HepG2 (cell line): ENCODE data around the gene PSRC1. TPM values are rescaled to one million over a fixed set of nuclear protein-coding genes. Genes with fewer than 3 reads are reported as not detected.

Source experiments
- CAMTA2 ChIP-seq: sonication (generic); formaldehyde crosslinking; IDR thresholded peaks from 2 replicates; pipeline ENCODE4 v1.4.0; 2020; ENCODE audit warnings: mild to moderate bottlenecking, missing genetic modification reagents, borderline replicate concordance
- CCAR2 ChIP-seq: fragments of 200-400 bp; formaldehyde crosslinking; optimal IDR thresholded peaks from 2 replicates; pipeline ENCODE3; 2018; ENCODE audit warnings: low read depth, mild to moderate bottlenecking, low read length, moderate library complexity
- MEIS1 ChIP-seq: sonication (generic); formaldehyde crosslinking; IDR thresholded peaks from 2 replicates; pipeline ENCODE4 v1.9.0; 2021; ENCODE audit warnings: mild to moderate bottlenecking, missing genetic modification reagents, moderate library complexity, borderline replicate concordance
- MZF1 ChIP-seq: sonication (generic); formaldehyde crosslinking; IDR thresholded peaks from 2 replicates; pipeline ENCODE4 v1.8.1; 2023; ENCODE audit warnings: mild to moderate bottlenecking, missing genetic modification reagents, borderline replicate concordance
- RELA ChIP-seq: sonication (generic); formaldehyde crosslinking; IDR thresholded peaks from 2 replicates; pipeline ENCODE4 v1.4.0; 2020; ENCODE audit warnings: missing genetic modification reagents
- SAP130 ChIP-seq: IDR thresholded peaks from 2 replicates; pipeline ENCODE4 v1.6.1; 2016; ENCODE audit warnings: low read depth
- SOX13 ChIP-seq, 3 experiments: fragments of 450-650 bp in 1 of 3; sonication (generic) in 1 of 3; formaldehyde crosslinking in 1 of 3; IDR thresholded peaks in 2 of 3; conservative IDR thresholded peaks in 1 of 3; 2 replicates each; pipeline versions ENCODE4 v1.5.0 to v1.6.1; 2016 to 2020; ENCODE audit warnings: antibody characterized with exemption in 1 of 3, mild to moderate bottlenecking in 1 of 3, missing compliant biosample characterization in 1 of 3, missing genetic modification reagents in 1 of 3, moderate library complexity in 1 of 3
- TEAD2 ChIP-seq: sonication (generic); formaldehyde crosslinking; IDR thresholded peaks from 2 replicates; pipeline ENCODE4 v1.9.0; 2021; ENCODE audit warnings: missing genetic modification reagents
- U2AF1 ChIP-seq: fragments of 200-400 bp; formaldehyde crosslinking; optimal IDR thresholded peaks from 2 replicates; pipeline ENCODE3; 2017; ENCODE audit warnings: mild to moderate bottlenecking, low read depth, low read length
- XRCC5 ChIP-seq: fragments of 200-400 bp; formaldehyde crosslinking; optimal IDR thresholded peaks from 2 replicates; pipeline ENCODE3; 2017; ENCODE audit warnings: mild to moderate bottlenecking, low read length
- ZBTB20 ChIP-seq: sonication (generic); formaldehyde crosslinking; IDR thresholded peaks from 2 replicates; pipeline ENCODE4 v1.8.1; 2023; ENCODE audit warnings: missing genetic modification reagents, low read depth, mild to moderate bottlenecking, borderline replicate concordance
- ZBTB42 ChIP-seq: sonication (generic); formaldehyde crosslinking; IDR thresholded peaks from 2 replicates; pipeline ENCODE4 v1.5.0; 2020; ENCODE audit warnings: mild to moderate bottlenecking, missing genetic modification reagents
- ZFAT ChIP-seq: sonication (generic); formaldehyde crosslinking; conservative IDR thresholded peaks from 2 replicates; pipeline ENCODE4 v1.8.1; 2023; ENCODE audit warnings: missing genetic modification reagents, inconsistent platforms
- ZFYVE20 ChIP-seq: sonication (generic); formaldehyde crosslinking; IDR thresholded peaks from 2 replicates; pipeline ENCODE4 v1.8.0; 2023; ENCODE audit warnings: low read depth, mild to moderate bottlenecking, moderate library complexity, missing genetic modification reagents, borderline replicate concordance
- ZKSCAN8 ChIP-seq: IDR thresholded peaks from 2 replicates; pipeline ENCODE4 v1.6.1; 2016; ENCODE audit warnings: borderline replicate concordance, missing genetic modification reagents, missing compliant biosample characterization
- ZNF335 ChIP-seq: sonication (generic); formaldehyde crosslinking; IDR thresholded peaks from 2 replicates; pipeline ENCODE4 v1.4.0; 2020; ENCODE audit warnings: missing genetic modification reagents
- ZNF350 ChIP-seq: sonication (generic); formaldehyde crosslinking; IDR thresholded peaks from 2 replicates; pipeline ENCODE4 v1.4.0; 2020; ENCODE audit warnings: mild to moderate bottlenecking, low read depth, missing genetic modification reagents, borderline replicate concordance
- ZNF543 ChIP-seq: sonication (generic); formaldehyde crosslinking; IDR thresholded peaks from 2 replicates; pipeline ENCODE4 v1.4.0; 2020; ENCODE audit warnings: mild to moderate bottlenecking, missing genetic modification reagents
- ZNF607 ChIP-seq: sonication (generic); formaldehyde crosslinking; IDR thresholded peaks from 2 replicates; pipeline ENCODE4 v1.5.1; 2020; ENCODE audit warnings: missing genetic modification reagents, mild to moderate bottlenecking, borderline replicate concordance
- ZSCAN9 ChIP-seq: IDR thresholded peaks from 2 replicates; pipeline ENCODE4 v1.6.1; 2016; ENCODE audit warnings: borderline replicate concordance
- polyA plus RNA-seq, 8 experiments: library from polyadenylated mRNA; depleted of rRNA in 3 of 8; stranded (reverse) in 7 of 8; unstranded in 1 of 8; fragments of >200 nt; fragmentation: Illumina TruSeq in 4 of 8; extraction: Trizol in 4 of 8; gene quantifications; 2 replicates each; pipeline versions ENCODE4 v1.2.1 to v1.2.3, GENCODE V29; 2011 to 2016; ENCODE audit warnings: low read depth in 4 of 8, missing spikeins in 1 of 8, mixed read lengths in 1 of 8; ENCODE audit not compliant: insufficient read depth in 1 of 8
- total RNA-seq, 5 experiments: library from RNA; depleted of rRNA; stranded (reverse); fragments of >200 nt; fragmentation: Illumina TruSeq; extraction: Trizol; gene quantifications; 2 replicates each; pipeline ENCODE4 v1.2.3, GENCODE V29; 2016; ENCODE audit warnings: low read depth in 1 of 5
- TF ChIP-seq, protein P1 (sequence below): sonication (generic); formaldehyde crosslinking; conservative IDR thresholded peaks from 2 replicates; pipeline ENCODE4 v1.4.0; 2020; ENCODE audit warnings: mild to moderate bottlenecking, missing genetic modification reagents, moderate library complexity
- TF ChIP-seq, protein P2 (sequence below): sonication (generic); formaldehyde crosslinking; conservative IDR thresholded peaks from 2 replicates; pipeline ENCODE4 v1.8.0; 2022; ENCODE audit warnings: missing genetic modification reagents

PSRC1 gene
- total and polyA plus RNA-seq, 2 of the 13 experiments (the other 11 are each of a cell fraction or from before 2014, with no cell fraction given), result 28.6 to 30.3 TPM

DNA sequence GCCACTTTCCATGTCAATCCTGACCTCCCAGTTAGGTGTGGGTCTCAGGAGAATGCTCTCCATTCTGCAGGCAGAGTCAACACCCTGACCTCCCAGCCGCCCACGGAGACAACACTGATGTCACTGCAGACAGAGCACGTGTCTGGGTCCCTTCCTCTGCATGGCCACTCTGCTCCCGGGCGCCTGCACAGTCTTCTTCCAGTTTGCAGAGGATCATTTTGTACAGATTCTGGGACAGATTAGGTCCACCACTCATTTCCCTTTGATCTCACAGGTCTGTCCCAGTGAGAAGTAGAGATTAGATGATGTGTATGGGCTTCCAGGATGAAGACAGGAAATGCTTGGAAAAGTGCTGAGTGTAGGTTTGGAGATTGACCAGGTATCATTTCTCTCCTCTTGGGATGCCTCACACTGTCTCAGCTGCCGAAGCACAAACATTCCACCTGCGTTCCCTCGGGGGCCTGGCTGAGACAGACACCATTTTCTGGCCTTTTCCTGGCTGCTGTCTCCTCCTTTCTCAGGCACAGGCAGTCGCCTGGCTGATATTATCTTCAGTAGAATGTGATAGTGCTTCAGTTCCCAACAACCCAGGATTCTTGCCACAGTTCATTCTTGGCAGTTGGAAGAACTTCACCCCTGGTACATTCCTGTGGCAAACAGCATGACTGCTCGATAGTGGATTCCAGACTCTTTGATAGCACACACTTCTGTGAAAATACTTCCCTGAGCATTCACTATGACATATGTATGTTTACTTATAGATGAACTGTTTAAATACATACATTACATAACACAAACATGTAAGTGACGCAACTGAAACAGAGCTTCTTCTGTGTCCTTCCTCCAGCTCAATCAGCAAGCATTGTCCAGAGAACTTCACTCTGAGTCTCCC, 16.0 kb upstream of the PSRC1 start (continued):
- TF ChIP-seq SOX13 (IDR thresholded peaks at IDR 0.05) (peak; percentile 48; the same call in 1 of the 2 replicates), SOX13 (CRISPR knock-in tag; conservative IDR thresholded peaks at IDR 0.05 in 1 of 2, IDR thresholded peaks at IDR 0.05 in 1 of 2) (peak in 1 of 2 experiments; percentile 93; a peak in 2 of 4 replicates), CAMTA2 (no peak), ZBTB20 (CRISPR knock-in tag) (peak; percentile 97), ZFYVE20 (CRISPR knock-in tag) (no peak), ZKSCAN8 (CRISPR knock-in tag) (peak; percentile 92), XRCC5 (peak; percentile 40), ZBTB42 (CRISPR knock-in tag) (no peak), TEAD2 (no peak), MEIS1 (CRISPR knock-in tag) (peak; percentile 82; the same call in 1 of the 2 replicates), ZNF543 (peak; percentile 74; the same call in 1 of the 2 replicates), ZSCAN9 (CRISPR knock-in tag) (0 out of 2 replicates have a peak, but pooled peaks have one; percentile 59), ZNF335 (CRISPR knock-in tag) (no peak; the same call in 1 of the 2 replicates), CCAR2 (no peak), U2AF1 (no peak), ZNF350 (CRISPR knock-in tag) (peak; percentile 19; the same call in 1 of the 2 replicates), ZFAT (no peak), RELA (no peak), SAP130 (CRISPR knock-in tag) (peak; percentile 70), ZNF607 (CRISPR knock-in tag) (peak; percentile 89), MZF1 (CRISPR knock-in tag) (no peak)
- TF ChIP-seq, protein P1, sequence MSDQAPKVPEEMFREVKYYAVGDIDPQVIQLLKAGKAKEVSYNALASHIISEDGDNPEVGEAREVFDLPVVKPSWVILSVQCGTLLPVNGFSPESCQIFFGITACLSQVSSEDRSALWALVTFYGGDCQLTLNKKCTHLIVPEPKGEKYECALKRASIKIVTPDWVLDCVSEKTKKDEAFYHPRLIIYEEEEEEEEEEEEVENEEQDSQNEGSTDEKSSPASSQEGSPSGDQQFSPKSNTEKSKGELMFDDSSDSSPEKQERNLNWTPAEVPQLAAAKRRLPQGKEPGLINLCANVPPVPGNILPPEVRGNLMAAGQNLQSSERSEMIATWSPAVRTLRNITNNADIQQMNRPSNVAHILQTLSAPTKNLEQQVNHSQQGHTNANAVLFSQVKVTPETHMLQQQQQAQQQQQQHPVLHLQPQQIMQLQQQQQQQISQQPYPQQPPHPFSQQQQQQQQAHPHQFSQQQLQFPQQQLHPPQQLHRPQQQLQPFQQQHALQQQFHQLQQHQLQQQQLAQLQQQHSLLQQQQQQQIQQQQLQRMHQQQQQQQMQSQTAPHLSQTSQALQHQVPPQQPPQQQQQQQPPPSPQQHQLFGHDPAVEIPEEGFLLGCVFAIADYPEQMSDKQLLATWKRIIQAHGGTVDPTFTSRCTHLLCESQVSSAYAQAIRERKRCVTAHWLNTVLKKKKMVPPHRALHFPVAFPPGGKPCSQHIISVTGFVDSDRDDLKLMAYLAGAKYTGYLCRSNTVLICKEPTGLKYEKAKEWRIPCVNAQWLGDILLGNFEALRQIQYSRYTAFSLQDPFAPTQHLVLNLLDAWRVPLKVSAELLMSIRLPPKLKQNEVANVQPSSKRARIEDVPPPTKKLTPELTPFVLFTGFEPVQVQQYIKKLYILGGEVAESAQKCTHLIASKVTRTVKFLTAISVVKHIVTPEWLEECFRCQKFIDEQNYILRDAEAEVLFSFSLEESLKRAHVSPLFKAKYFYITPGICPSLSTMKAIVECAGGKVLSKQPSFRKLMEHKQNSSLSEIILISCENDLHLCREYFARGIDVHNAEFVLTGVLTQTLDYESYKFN (CRISPR knock-in tag), result peak; percentile 90
- TF ChIP-seq, protein P2, sequence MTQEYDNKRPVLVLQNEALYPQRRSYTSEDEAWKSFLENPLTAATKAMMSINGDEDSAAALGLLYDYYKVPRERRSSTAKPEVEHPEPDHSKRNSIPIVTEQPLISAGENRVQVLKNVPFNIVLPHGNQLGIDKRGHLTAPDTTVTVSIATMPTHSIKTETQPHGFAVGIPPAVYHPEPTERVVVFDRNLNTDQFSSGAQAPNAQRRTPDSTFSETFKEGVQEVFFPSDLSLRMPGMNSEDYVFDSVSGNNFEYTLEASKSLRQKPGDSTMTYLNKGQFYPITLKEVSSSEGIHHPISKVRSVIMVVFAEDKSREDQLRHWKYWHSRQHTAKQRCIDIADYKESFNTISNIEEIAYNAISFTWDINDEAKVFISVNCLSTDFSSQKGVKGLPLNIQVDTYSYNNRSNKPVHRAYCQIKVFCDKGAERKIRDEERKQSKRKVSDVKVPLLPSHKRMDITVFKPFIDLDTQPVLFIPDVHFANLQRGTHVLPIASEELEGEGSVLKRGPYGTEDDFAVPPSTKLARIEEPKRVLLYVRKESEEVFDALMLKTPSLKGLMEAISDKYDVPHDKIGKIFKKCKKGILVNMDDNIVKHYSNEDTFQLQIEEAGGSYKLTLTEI (CRISPR knock-in tag), result no peak
